ENCODE results near the gene TRIAP1. TPM values are rescaled to one million over a fixed set of nuclear protein-coding genes. Genes with fewer than 3 reads are reported as not detected.
A peak's percentile ranks its signal among the peaks of the same experiment; 100 is the strongest.

Gene TRIAP1
- total RNA-seq, 2 experiments from 2014 or later = 26.7 to 31.6 TPM

DNA sequence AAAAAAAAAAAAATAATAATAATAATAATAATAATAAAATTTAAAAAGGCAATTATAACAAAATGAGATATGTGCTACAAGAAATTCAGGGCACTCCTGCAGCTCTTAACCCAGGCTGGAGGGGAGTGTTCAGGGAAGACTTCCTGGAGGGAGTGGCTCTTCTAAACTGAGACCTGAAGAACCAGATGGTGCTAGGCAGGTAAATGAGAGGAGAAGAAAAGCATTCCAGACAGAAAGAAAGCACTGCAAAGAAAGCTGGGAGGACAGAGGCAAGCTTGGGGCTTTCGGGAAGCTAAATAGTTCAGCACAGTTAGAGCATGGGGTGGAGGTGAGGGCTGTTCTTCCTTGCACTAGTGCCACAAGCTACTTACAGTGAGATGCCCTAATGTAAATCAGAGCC is 33.3 kb upstream of the TRIAP1 start:
- POLR2A ChIA-PET = no interaction called here
- CTCF ChIA-PET = interaction anchor here (0.7 to 1.7 kb wide), 4 partner anchors 9 to 538 kb away, joined by 3 to 12 read pairs (median 4); partner anchors contain the start of gene SRSF9

DNA sequence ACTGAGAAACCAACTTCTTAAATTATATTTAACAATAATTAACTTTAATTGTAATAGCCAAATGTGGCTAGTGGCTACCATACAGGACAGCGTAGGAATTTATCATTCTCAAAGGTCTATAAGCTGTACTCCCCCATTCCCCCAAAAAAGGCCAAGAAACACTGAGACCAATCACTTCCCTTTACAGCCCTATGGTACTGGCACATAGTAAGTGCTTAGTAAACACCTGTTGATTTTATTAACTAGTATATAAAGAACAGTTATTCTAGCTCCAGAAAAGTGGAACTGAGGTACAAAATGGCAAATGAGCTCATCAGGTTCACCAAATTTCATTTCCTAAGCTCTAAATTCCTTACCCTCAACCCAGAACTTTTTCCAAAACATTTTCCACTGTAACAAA is 29.5 kb upstream of the TRIAP1 start:
- Mint-ChIP-seq H3K27ac (no peak overlapping the region), H3K4me3 (no peak overlapping the region), H3K36me3 (ENCODE audit: low read depth) (no peaks in the 10 kb centered on the region), H3K27me3 (peaks cover 3% of the 10 kb centered on the region), H3K9me3 (no peaks in the 10 kb centered on the region), H3K4me1 (peaks cover 15% of the 10 kb centered on the region)
- CTCF ChIA-PET = interaction anchor here (0.9 to 1.4 kb wide), 2 partner anchors 9 to 53 kb away, joined by 3 to 5 read pairs; partner anchors contain the start of gene COQ5
- no peak for DNase-seq
- POLR2A ChIA-PET = no interaction called here

More for the DNA sequence above, 33.3 kb upstream of the TRIAP1 start:
- no peak for DNase-seq
- Mint-ChIP-seq H3K27ac (peak overlapping the region; percentile 21), H3K36me3 (ENCODE audit: low read depth) (peaks cover 3% of the 10 kb centered on the region), H3K4me3 (no peak overlapping the region), H3K4me1 (peaks cover 5% of the 10 kb centered on the region), H3K27me3 (peaks cover 3% of the 10 kb centered on the region), H3K9me3 (no peaks in the 10 kb centered on the region)

DNA sequence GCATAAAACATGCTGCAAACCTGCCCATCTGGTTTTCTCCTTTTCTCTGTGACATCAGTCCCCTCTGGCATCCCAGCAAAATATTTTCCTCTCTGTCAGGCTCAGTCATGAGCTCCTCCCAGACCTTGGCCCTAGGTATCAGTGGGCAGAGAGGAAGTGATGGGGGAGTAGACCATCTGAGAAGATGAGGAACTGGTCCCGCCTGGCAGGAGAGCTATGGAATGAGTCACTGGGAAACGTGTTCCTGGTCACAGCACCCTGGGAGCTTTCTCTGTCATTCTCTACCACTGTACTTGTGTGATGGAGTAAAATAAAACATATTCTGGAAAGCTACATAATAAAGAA is 28.4 kb upstream of the TRIAP1 start:
- Mint-ChIP-seq H3K27me3 (peaks cover 3% of the 10 kb centered on the region), H3K4me3 (no peak overlapping the region), H3K27ac (no peak overlapping the region), H3K36me3 (ENCODE audit: low read depth) (no peaks in the 10 kb centered on the region), H3K4me1 (peaks cover 17% of the 10 kb centered on the region), H3K9me3 (no peaks in the 10 kb centered on the region)
- POLR2A ChIA-PET = interaction anchor here (0.6 kb wide), 1 partner anchor 70 kb away, joined by 8 read pairs; no protein-coding TSS in a partner anchor
- DNase-seq = no peak
- CTCF ChIA-PET = interaction anchor here (0.6 to 1.4 kb wide), 6 partner anchors 8 to 273 kb away, joined by 3 to 5 read pairs (median 3); partner anchors contain the start of genes COQ5 and RPLP0

- H3K27me3 Mint-ChIP-seq = peaks cover 3% of the 10 kb centered on the region
- ChIA-PET POLR2A (no interaction called here), CTCF (interaction anchor here (0.6 to 1.2 kb wide), 5 partner anchors 15 to 273 kb away, joined by 3 to 5 read pairs (median 3); partner anchors contain the start of gene RPLP0)
- DNase-seq = no peak
- H3K27ac Mint-ChIP-seq = peak overlapping the region; percentile 5
- H3K36me3 Mint-ChIP-seq (ENCODE audit: low read depth) = no peaks in the 10 kb centered on the region
- no peaks in the 10 kb centered on the region for H3K9me3 Mint-ChIP-seq
- H3K4me3 Mint-ChIP-seq = no peak overlapping the region
- peaks cover 16% of the 10 kb centered on the region for H3K4me1 Mint-ChIP-seq
These were observed 27.8 kb upstream of the TRIAP1 start for GRCh38 chr12:120473807-120474615.

DNA sequence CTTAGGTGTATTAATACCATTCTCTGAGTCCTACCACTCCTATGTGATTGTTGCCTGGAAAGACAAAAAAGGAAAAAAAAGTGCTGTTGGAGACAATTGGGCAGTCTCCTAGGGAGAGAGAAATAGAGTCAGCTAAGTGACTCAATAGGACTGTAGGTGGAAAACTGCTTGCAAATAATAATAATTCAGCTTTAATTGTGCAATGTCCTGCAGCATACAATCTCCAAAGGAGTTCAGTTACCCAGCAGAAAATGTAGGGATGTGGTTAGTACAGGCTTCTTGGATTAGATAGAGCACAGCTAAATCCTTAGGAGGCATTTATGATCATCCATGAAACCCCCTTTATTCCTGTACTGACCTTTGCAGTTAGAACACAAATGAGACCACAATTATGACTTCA is 26.3 kb upstream of the TRIAP1 start:
- Mint-ChIP-seq H3K4me3 (no peak overlapping the region), H3K36me3 (ENCODE audit: low read depth) (peaks cover 5% of the 10 kb centered on the region), H3K27ac (no peak overlapping the region), H3K4me1 (peaks cover 21% of the 10 kb centered on the region), H3K9me3 (no peaks in the 10 kb centered on the region), H3K27me3 (peaks cover 3% of the 10 kb centered on the region)
- ChIA-PET POLR2A (no interaction called here), CTCF (interaction anchor here (0.9 kb wide), 1 partner anchor 22 kb away, joined by 4 read pairs; no protein-coding TSS in a partner anchor)
- no peak for DNase-seq

DNA sequence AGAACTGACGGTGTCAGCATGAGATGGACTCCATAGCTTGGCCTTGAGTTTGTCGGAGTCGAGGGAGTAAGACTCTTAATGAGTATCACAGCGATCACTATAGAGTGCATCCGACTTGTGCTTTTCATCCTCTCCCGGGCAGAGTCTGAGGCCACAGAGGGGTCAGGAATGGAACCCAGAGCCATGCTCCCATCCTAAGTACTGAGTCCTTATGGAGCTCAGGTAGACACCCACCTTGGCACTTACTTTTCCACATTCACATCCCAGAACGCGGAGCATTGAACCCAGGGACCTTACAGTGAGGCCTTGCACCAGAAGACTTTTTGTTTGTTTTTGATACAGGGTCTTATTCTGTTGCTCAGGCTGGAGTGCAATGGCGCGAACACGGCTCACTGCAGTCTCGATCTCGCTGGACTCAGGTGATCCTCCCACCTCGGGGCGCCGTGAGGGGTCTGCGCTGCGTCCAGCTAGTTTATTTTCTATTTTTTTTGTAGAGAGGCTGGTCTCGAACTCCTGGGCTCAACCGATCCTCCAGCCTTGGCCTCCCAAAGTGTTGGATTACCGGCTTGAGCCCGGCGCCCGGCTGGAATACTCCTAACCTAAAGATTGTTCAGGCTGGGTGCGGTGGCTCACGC is 24.1 kb upstream of the TRIAP1 start:
- H3K4me3 Mint-ChIP-seq = peak overlapping the region; percentile 93
- H3K27ac Mint-ChIP-seq = peak overlapping the region; percentile 87
- POLR2A ChIA-PET = interaction anchor here (0.6 kb wide), 1 partner anchor 179 kb away, joined by 6 read pairs; the partner anchor contains the start of gene RNU4-2
- DNase-seq = no peak
- H3K9me3 Mint-ChIP-seq = no peaks in the 10 kb centered on the region
- CTCF ChIA-PET = interaction anchor here (0.6 to 2.7 kb wide), 13 partner anchors 9 to 146 kb away, joined by 3 to 12 read pairs (median 4); partner anchors contain the start of genes COQ5, DYNLL1 and POP5
- H3K27me3 Mint-ChIP-seq = peaks cover 3% of the 10 kb centered on the region
- H3K36me3 Mint-ChIP-seq (ENCODE audit: low read depth) = peaks cover 19% of the 10 kb centered on the region
- H3K4me1 Mint-ChIP-seq = peaks cover 39% of the 10 kb centered on the region

DNA sequence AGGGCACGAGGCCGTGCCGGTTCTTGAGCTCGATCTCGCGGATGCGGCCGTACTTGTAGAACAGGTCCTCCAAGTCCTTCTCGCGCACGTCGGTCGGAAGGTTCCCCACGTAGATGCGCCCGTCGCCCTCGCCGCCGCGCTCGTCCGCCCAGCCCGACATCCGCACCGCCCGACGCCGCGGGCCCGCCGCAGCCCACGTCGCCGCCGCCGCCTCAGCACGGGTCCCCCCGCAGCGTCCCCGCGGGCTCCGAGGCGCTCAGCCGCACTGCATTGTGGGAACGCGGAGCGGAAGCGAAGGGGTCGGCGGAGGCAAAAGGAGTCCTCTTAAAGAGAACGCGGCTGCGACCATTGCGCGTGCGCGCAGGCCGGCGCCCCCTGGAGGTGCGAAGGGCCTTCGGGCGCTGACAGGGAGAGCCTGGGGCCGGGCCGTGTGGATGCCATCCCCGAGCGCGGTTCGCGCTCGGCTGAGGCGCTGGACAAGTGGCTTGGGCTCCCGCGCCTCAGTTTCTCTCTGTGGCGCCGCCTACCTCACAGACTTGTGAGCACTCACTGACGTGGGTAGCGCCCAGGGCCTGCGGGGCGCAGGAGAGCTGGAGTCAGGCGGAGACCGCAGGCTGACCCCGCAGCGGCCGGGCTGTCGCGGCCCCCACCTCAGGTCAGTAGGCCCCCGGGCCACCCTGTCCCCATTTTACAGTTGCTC is 23.4 kb upstream of the TRIAP1 start, which contains the start of gene SRSF9:
SRSF9 (minus strand) TSS at position 299 of the 700 bp plus-strand sequence; CDS start at position 160, 139 bp downstream.
- H3K27me3 Mint-ChIP-seq = peaks cover under 1% of the 10 kb centered on the region
- CTCF ChIA-PET = interaction anchor here (0.7 to 2.7 kb wide), 19 partner anchors 10 to 112 kb away, joined by 3 to 12 read pairs (median 5); partner anchors contain the start of genes COQ5, COX6A1, DYNLL1 and POP5
- H3K9me3 Mint-ChIP-seq = no peaks in the 10 kb centered on the region
- H3K36me3 Mint-ChIP-seq (ENCODE audit: low read depth) = peaks cover 26% of the 10 kb centered on the region
- H3K4me1 Mint-ChIP-seq = peaks cover 42% of the 10 kb centered on the region
- DNase-seq = peak; percentile 97
- H3K4me3 Mint-ChIP-seq = peak within 1 kb of the TSS; percentile 93
- H3K27ac Mint-ChIP-seq = peak within 1 kb of the TSS; percentile 90
- POLR2A ChIA-PET = interaction anchor here (0.7 kb wide), 1 partner anchor 27 kb away, joined by 3 read pairs; no protein-coding TSS in a partner anchor

- peaks cover 43% of the 10 kb centered on the region for H3K4me1 Mint-ChIP-seq
- peak overlapping the region; percentile 90 for H3K27ac Mint-ChIP-seq
- no peaks in the 10 kb centered on the region for H3K9me3 Mint-ChIP-seq
- H3K4me3 Mint-ChIP-seq = peak overlapping the region; percentile 93
- CTCF ChIA-PET = interaction anchor here (0.8 to 2.7 kb wide), 14 partner anchors 10 to 113 kb away, joined by 3 to 12 read pairs (median 6); partner anchors contain the start of genes COX6A1, DYNLL1 and POP5
- DNase-seq = peak; percentile 50
- no peaks in the 10 kb centered on the region for H3K27me3 Mint-ChIP-seq
- POLR2A ChIA-PET = interaction anchor here (0.6 to 0.7 kb wide), 2 partner anchors 28 to 99 kb away, joined by 3 read pairs; no protein-coding TSS in a partner anchor
- peaks cover 33% of the 10 kb centered on the region for H3K36me3 Mint-ChIP-seq (ENCODE audit: low read depth)
These were observed 22.8 kb upstream of the TRIAP1 start for GRCh38 chr12:120468821-120469449.

- Mint-ChIP-seq H3K4me3 (peak overlapping the region; percentile 93), H3K9me3 (no peaks in the 10 kb centered on the region), H3K27me3 (no peaks in the 10 kb centered on the region), H3K36me3 (ENCODE audit: low read depth) (peaks cover 38% of the 10 kb centered on the region), H3K27ac (peak overlapping the region; percentile 90), H3K4me1 (peaks cover 43% of the 10 kb centered on the region)
- DNase-seq = peak; percentile 24
- CTCF ChIA-PET = interaction anchor here (0.8 to 2.4 kb wide), 12 partner anchors 10 to 113 kb away, joined by 3 to 8 read pairs (median 6); partner anchors contain the start of genes COX6A1, DYNLL1 and POP5
- POLR2A ChIA-PET = interaction anchor here (0.5 to 1.0 kb wide), 3 partner anchors 12 to 100 kb away, joined by 3 read pairs; no protein-coding TSS in a partner anchor
These were observed 22.2 kb upstream of the TRIAP1 start for GRCh38 chr12:120468325-120468820.

GRCh38 chr12:120467439-120467838 is 21.3 kb upstream of the TRIAP1 start:
- no peak overlapping the region for H3K27ac Mint-ChIP-seq
- DNase-seq = no peak
- H3K4me1 Mint-ChIP-seq = peaks cover 41% of the 10 kb centered on the region
- H3K27me3 Mint-ChIP-seq = no peaks in the 10 kb centered on the region
- ChIA-PET CTCF (interaction anchor here (0.8 to 1.9 kb wide), 6 partner anchors 8 to 69 kb away, joined by 3 to 13 read pairs (median 4); no protein-coding TSS in a partner anchor), POLR2A (interaction anchor here (1.0 kb wide), 1 partner anchor 11 kb away, joined by 3 read pairs; no protein-coding TSS in a partner anchor)
- H3K4me3 Mint-ChIP-seq = peak overlapping the region; percentile 93
- peaks cover 46% of the 10 kb centered on the region for H3K36me3 Mint-ChIP-seq (ENCODE audit: low read depth)
- no peaks in the 10 kb centered on the region for H3K9me3 Mint-ChIP-seq

- ChIA-PET CTCF (interaction anchor here (0.8 to 1.8 kb wide), 6 partner anchors 9 to 142 kb away, joined by 3 to 13 read pairs (median 4); no protein-coding TSS in a partner anchor), POLR2A (no interaction called here)
- peaks cover 53% of the 10 kb centered on the region for H3K36me3 Mint-ChIP-seq (ENCODE audit: low read depth)
- no peaks in the 10 kb centered on the region for H3K27me3 Mint-ChIP-seq
- peaks cover 39% of the 10 kb centered on the region for H3K4me1 Mint-ChIP-seq
- DNase-seq = peak; percentile 59
- no peaks in the 10 kb centered on the region for H3K9me3 Mint-ChIP-seq
- H3K27ac Mint-ChIP-seq = no peak overlapping the region
- no peak overlapping the region for H3K4me3 Mint-ChIP-seq
These were observed 20.6 kb upstream of the TRIAP1 start for GRCh38 chr12:120466560-120467315.

All from activated CD4-positive, alpha-beta T cell treated with anti-CD3 and anti-CD28 coated beads, Interleukin-2, amount 10 ng/mL, durations not matched to agents 7 days and 5 days (primary cell).